GM12864 (cell line): ENCODE results near the gene RUFY3.
A peak's percentile ranks its signal among the peaks of the same experiment; 100 is the strongest.
"Not testable (repeated sequence)": the region's sequence is repeated elsewhere in the genome, so short reads cannot be mapped to it uniquely, and the experiment has no call there.

Experiments used
- DNase-seq: peaks from one replicate; pipeline ENCODE4 v3.0.0-alpha.2; 2011; ENCODE audit warnings: low read depth
- H3K4me3 ChIP-seq: 2 replicates; pipeline ENCODE4 v1.5.1; 2011; ENCODE audit warnings: mild to moderate bottlenecking, low read depth, low read length, control low read depth
- TF ChIP-seq, protein P1 (sequence below): IDR thresholded peaks from 2 replicates; pipeline ENCODE4 v1.5.1; 2011; ENCODE audit warnings: low read depth, mild to moderate bottlenecking, moderate library complexity, low read length, control low read depth, inconsistent platforms; ENCODE audit errors: missing control alignments

Gene RUFY3

DNA sequence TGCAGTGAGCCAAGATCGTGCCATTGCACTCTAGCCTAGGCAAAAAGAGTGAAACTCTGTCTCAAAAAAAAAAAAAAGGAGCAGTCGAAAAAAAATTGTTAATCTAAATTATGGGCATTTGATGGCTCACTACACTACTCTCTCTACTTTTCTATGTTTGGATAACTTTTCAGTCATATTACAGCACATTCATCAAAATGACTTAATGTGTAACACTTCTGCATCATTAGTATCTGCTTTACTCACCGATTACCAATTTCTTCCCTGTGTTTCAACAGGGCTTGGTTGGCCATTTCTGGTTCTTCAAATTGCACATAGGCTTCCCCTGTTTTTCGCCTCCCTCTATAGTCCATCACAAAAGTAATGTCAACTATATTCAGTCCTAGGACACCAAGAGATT is 109.5 kb downstream of the RUFY3 start:
- H3K4me3 ChIP-seq: no peak overlapping the region
- no peak for DNase-seq
- TF ChIP-seq, protein P1, sequence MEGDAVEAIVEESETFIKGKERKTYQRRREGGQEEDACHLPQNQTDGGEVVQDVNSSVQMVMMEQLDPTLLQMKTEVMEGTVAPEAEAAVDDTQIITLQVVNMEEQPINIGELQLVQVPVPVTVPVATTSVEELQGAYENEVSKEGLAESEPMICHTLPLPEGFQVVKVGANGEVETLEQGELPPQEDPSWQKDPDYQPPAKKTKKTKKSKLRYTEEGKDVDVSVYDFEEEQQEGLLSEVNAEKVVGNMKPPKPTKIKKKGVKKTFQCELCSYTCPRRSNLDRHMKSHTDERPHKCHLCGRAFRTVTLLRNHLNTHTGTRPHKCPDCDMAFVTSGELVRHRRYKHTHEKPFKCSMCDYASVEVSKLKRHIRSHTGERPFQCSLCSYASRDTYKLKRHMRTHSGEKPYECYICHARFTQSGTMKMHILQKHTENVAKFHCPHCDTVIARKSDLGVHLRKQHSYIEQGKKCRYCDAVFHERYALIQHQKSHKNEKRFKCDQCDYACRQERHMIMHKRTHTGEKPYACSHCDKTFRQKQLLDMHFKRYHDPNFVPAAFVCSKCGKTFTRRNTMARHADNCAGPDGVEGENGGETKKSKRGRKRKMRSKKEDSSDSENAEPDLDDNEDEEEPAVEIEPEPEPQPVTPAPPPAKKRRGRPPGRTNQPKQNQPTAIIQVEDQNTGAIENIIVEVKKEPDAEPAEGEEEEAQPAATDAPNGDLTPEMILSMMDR: no peak

DNA sequence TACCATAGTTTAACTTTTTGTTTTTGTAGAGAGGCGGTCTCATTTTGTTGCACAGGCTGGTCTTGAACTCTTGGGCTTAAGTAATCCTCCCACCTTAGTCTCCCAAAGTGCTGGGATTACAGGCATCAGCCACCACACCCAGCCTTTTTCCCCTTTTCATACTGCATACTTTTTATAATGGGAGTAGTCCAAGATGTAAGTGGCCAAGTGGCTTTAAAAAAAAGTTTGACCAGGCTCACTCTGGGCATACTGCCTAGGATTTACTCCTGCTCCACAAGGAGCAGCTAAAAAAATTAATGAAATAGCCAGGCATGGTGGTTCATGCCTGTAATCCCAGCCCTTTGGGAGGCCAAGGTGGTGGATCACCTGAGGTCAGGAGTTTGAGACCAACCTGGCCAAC is 111.9 kb downstream of the RUFY3 start:
- H3K4me3 ChIP-seq: no peak overlapping the region
- TF ChIP-seq, protein P1: no peak
- DNase-seq: no peak

DNA sequence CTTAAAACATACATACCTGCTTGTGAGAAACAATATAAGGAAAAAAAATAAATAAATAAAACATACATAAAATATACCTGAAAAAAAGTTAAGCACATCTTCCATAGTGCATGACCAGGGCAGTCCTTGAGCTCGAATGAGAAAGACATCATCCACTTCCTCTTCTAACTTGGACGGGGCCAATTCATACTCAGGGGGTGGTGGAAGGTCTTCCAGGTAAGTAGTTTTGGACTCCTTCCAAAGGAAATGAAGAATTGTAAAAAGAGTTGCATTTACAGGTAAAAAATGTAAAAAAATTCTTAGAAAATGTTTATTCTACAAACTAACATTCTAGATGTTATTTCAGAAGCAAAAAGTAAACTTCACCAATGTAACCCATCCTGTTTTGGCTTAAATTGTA is 114.3 kb downstream of the RUFY3 start:
- TF ChIP-seq, protein P1: no peak
- DNase-seq: no peak
- no peak overlapping the region for H3K4me3 ChIP-seq

DNA sequence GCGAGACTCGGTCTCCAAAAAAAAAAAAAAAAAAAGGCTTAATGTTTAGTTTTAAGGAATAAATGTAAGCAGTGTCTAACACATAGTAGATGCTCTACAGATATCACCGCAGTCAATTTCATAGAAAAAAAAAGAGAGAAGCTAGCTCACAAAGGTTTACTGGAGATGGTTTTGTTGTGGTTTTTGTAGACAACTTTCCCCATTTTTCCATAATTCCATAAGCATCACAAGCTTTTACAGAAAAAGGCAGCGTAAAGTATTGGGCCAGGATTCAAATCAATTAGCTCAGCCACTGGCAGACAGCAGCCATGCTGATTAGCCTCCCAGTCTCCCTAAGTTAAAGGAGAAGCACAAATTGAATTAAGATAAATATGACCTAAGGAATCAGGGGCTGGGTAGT is 116.4 kb downstream of the RUFY3 start:
- TF ChIP-seq, protein P1: no peak
- DNase-seq: no peak
- H3K4me3 ChIP-seq: peak overlapping the region; percentile 65

DNA sequence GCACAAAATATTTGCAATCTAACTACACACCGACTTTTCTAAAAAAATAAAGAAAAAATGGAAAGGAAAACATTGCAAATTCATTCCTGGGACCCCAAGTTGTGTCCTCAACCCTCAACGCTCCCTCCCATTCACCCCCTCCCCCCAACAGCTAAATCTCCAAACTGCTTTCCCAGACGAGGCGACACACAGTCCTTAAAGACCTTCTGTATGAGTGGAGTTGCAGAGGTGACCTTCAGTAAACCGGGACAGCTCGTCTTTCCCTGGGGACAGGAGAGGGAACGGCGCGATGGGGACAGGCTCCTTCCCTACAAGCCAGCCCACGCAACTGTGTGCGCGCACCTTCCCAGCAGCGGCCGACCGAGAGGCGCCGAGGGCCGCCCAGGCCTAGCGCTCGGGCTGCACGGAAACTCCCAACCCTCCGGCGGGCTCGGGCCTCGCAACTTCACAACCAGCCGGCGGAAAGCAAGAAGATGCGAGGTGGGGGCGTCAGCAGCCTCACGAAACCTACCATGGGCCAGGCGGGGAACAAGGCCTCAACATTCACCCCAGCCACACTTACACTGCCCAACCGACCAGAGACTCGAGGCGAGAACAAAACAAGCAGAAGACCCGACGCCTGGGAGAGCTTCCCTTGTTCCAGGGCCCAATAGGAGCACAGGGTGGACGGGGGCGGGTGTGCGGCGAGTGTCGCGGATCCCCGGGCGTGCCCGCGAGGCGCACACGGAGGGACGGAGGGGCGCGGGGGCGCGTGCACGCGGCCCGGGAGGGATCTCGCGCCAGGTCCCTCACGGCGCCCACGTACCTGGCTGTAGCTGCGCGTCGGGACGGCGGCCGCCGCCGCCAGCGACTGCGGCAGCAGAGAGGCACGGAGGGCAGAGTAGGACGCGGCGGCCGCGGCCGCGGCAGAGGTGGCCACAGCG is 117.2 kb downstream of the RUFY3 start:
- DNase-seq: no peak
- TF ChIP-seq, protein P1: no peak
- peak overlapping the region; percentile 65 for H3K4me3 ChIP-seq

DNA sequence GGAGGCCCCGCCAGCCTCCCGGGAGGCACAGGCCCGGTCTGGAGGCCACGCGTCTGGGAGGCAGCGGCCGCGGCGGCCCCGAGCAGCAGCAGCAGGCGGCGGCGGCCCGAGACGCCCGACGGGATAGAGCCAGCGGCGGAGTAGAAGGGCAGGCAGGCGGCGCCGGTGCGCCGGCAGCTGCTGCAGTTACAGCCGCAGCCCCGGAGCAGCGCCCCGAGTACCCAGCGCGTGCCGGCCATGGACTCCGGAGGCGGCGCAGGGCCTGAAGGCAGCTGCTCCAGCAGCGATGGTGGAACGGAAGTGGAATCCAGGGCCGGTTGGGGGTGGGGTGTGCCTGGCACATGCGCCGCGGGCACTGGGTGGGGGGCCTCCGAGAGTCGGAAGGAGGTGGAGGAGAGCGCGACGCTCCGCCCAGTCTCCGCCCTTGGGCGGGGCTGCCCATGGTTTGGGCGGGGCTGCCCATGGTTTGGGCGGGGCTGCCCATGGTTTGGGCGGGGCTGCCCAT is 117.9 kb downstream of the RUFY3 start, which contains the start of gene GRSF1:
TSS of gene GRSF1 (minus strand) at position 302 of the 505 bp plus-strand sequence. CDS start at position 239, 63 bp downstream.
- DNase-seq: peak; percentile 69
- H3K4me3 ChIP-seq: peak within 1 kb of the TSS; percentile 65
- TF ChIP-seq, protein P1: no peak

DNA sequence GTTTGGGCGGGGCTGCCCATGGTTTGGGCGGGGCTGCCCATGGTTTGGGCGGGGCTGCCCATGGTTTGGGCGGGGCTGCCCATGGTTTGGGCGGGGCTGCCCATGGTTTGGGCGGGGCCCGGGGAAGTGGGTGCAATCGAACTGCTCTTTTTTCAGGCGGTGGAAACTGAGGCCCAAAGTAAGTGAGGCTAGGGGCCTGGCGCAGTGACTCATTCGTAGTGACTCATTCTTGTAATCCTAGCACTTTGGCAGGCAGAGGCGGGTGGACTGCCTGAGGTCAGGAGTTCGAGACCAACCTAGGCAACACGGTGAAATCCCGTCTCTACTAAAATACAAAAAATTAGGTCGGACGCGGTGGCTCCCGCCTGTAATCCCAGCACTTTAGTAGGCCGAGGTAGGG is 118.4 kb downstream of the RUFY3 start:
- not testable (repeated sequence) for DNase-seq, H3K4me3 ChIP-seq

DNA sequence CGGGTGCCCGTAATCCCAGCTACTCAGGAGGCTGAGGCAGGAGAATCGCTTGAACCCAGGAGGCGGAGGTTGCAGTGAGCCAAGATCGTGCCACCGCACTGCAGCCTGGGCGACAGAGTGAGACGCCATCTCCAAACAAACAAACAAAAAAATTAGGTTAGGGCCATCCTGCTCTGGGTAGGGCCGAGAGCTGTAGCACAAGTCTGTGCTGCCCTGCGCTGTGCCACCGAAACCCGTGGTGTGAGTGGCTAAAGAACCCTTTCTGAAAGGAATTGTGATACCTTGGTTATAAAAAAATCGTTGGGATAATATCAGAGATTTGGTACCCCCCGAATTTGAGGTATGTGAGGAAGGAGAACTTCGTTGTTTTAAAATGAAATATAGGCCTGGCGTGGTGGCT is 118.9 kb downstream of the RUFY3 start:
- not testable (repeated sequence) for DNase-seq

More for the DNA sequence above, 118.9 kb downstream of the RUFY3 start:
- not testable (repeated sequence) for H3K4me3 ChIP-seq
